ENCODE results near the gene NRGN.
"Not testable (repeated sequence)": the region's sequence is repeated elsewhere in the genome, so short reads cannot be mapped to it uniquely, and the experiment has no call there.

The NRGN gene

GRCh38 chr11:124758355-124759265, 18.9 kb downstream of the NRGN start:
- peak; percentile 76 for DNase-seq
- no peaks in the 10 kb centered on the region for H3K36me3 Mint-ChIP-seq (ENCODE audit: low read depth)
- no peaks in the 10 kb centered on the region for H3K9me3 Mint-ChIP-seq
- H3K27ac Mint-ChIP-seq, result no peak overlapping the region
- peaks cover 63% of the 10 kb centered on the region for H3K27me3 Mint-ChIP-seq
- H3K4me3 Mint-ChIP-seq, result peak overlapping the region; percentile 67
- H3K4me1 Mint-ChIP-seq (ENCODE audit: low read depth), result peaks cover 33% of the 10 kb centered on the region

- H3K4me1 Mint-ChIP-seq (ENCODE audit: low read depth), result peaks cover 33% of the 10 kb centered on the region
- DNase-seq, result no peak
- no peak overlapping the region for H3K27ac Mint-ChIP-seq
- peaks cover 63% of the 10 kb centered on the region for H3K27me3 Mint-ChIP-seq
- H3K36me3 Mint-ChIP-seq (ENCODE audit: low read depth), result peaks cover 2% of the 10 kb centered on the region
- no peaks in the 10 kb centered on the region for H3K9me3 Mint-ChIP-seq
- peak overlapping the region; percentile 15 for H3K4me3 Mint-ChIP-seq
Observed at GRCh38 chr11:124759266-124760204, 19.8 kb downstream of the NRGN start.

- peaks cover 7% of the 10 kb centered on the region for H3K36me3 Mint-ChIP-seq (ENCODE audit: low read depth)
- H3K4me3 Mint-ChIP-seq, result peak overlapping the region; percentile 15
- H3K27me3 Mint-ChIP-seq, result peaks cover 63% of the 10 kb centered on the region
- no peak overlapping the region for H3K27ac Mint-ChIP-seq
- no peaks in the 10 kb centered on the region for H3K9me3 Mint-ChIP-seq
- DNase-seq, result no peak
- peaks cover 33% of the 10 kb centered on the region for H3K4me1 Mint-ChIP-seq (ENCODE audit: low read depth)
Observed at GRCh38 chr11:124760205-124760652, 20.5 kb downstream of the NRGN start.

GRCh38 chr11:124760806-124761205, 21.1 kb downstream of the NRGN start:
- peaks cover 13% of the 10 kb centered on the region for H3K36me3 Mint-ChIP-seq (ENCODE audit: low read depth)
- H3K27me3 Mint-ChIP-seq, result peaks cover 62% of the 10 kb centered on the region
- H3K27ac Mint-ChIP-seq, result no peak overlapping the region
- DNase-seq, result no peak
- peaks cover 33% of the 10 kb centered on the region for H3K4me1 Mint-ChIP-seq (ENCODE audit: low read depth)
- no peaks in the 10 kb centered on the region for H3K9me3 Mint-ChIP-seq
- no peak overlapping the region for H3K4me3 Mint-ChIP-seq

- DNase-seq, result no peak
Observed at GRCh38 chr11:124761301-124762104, 21.8 kb downstream of the NRGN start.

GRCh38 chr11:124762105-124762623, 22.4 kb downstream of the NRGN start, which contains the start of gene ESAM:
TSS of gene ESAM (minus strand) at chr11:124762290. CDS start at chr11:124762154, 136 bp downstream.
- peaks cover 21% of the 10 kb centered on the region for H3K36me3 Mint-ChIP-seq (ENCODE audit: low read depth)
- peak within 1 kb of the TSS; percentile 88 for H3K4me3 Mint-ChIP-seq
- peak; percentile 82 for DNase-seq
- peaks cover 33% of the 10 kb centered on the region for H3K4me1 Mint-ChIP-seq (ENCODE audit: low read depth)
- peaks cover 48% of the 10 kb centered on the region for H3K27me3 Mint-ChIP-seq
- H3K9me3 Mint-ChIP-seq, result no peaks in the 10 kb centered on the region
- no peak within 1 kb of the TSS for H3K27ac Mint-ChIP-seq

More at GRCh38 chr11:124761301-124762104, 21.8 kb downstream of the NRGN start:
- peak overlapping the region; percentile 64 for H3K4me3 Mint-ChIP-seq
- peaks cover 33% of the 10 kb centered on the region for H3K4me1 Mint-ChIP-seq (ENCODE audit: low read depth)
- H3K36me3 Mint-ChIP-seq (ENCODE audit: low read depth), result peaks cover 16% of the 10 kb centered on the region
- peaks cover 55% of the 10 kb centered on the region for H3K27me3 Mint-ChIP-seq
- H3K9me3 Mint-ChIP-seq, result no peaks in the 10 kb centered on the region
- H3K27ac Mint-ChIP-seq, result no peak overlapping the region

GRCh38 chr11:124762624-124763155, 22.9 kb downstream of the NRGN start:
- H3K27me3 Mint-ChIP-seq, result peaks cover 43% of the 10 kb centered on the region
- peaks cover 22% of the 10 kb centered on the region for H3K36me3 Mint-ChIP-seq (ENCODE audit: low read depth)
- peaks cover 33% of the 10 kb centered on the region for H3K4me1 Mint-ChIP-seq (ENCODE audit: low read depth)
- H3K9me3 Mint-ChIP-seq, result no peaks in the 10 kb centered on the region
- H3K4me3 Mint-ChIP-seq, result peak overlapping the region; percentile 88
- DNase-seq, result no peak
- no peak overlapping the region for H3K27ac Mint-ChIP-seq

GRCh38 chr11:124763156-124763947, 23.6 kb downstream of the NRGN start:
- DNase-seq, result peak; percentile 89
- H3K27me3 Mint-ChIP-seq, result peaks cover 36% of the 10 kb centered on the region
- H3K36me3 Mint-ChIP-seq (ENCODE audit: low read depth), result peaks cover 27% of the 10 kb centered on the region
- H3K4me3 Mint-ChIP-seq, result peak overlapping the region; percentile 88
- H3K9me3 Mint-ChIP-seq, result no peaks in the 10 kb centered on the region
- no peak overlapping the region for H3K27ac Mint-ChIP-seq
- peaks cover 28% of the 10 kb centered on the region for H3K4me1 Mint-ChIP-seq (ENCODE audit: low read depth)

GRCh38 chr11:124766156-124766555, 26.4 kb downstream of the NRGN start:
- no peak overlapping the region for H3K4me3 Mint-ChIP-seq
- no peaks in the 10 kb centered on the region for H3K9me3 Mint-ChIP-seq
- peaks cover 12% of the 10 kb centered on the region for H3K4me1 Mint-ChIP-seq (ENCODE audit: low read depth)
- no peak overlapping the region for H3K27ac Mint-ChIP-seq
- H3K27me3 Mint-ChIP-seq, result peaks cover 9% of the 10 kb centered on the region
- no peak for DNase-seq
- H3K36me3 Mint-ChIP-seq (ENCODE audit: low read depth), result peaks cover 53% of the 10 kb centered on the region

- no peak overlapping the region for H3K4me3 Mint-ChIP-seq
- H3K27ac Mint-ChIP-seq, result no peak overlapping the region
- peaks cover 2% of the 10 kb centered on the region for H3K4me1 Mint-ChIP-seq (ENCODE audit: low read depth)
- no peaks in the 10 kb centered on the region for H3K27me3 Mint-ChIP-seq
- DNase-seq, result no peak
- peaks cover 75% of the 10 kb centered on the region for H3K36me3 Mint-ChIP-seq (ENCODE audit: low read depth)
- H3K9me3 Mint-ChIP-seq, result no peaks in the 10 kb centered on the region
Observed at GRCh38 chr11:124768914-124769313, 29.2 kb downstream of the NRGN start.

GRCh38 chr11:124769806-124770774, 30.3 kb downstream of the NRGN start:
- Mint-ChIP-seq H3K27ac (peak overlapping the region; percentile 18), H3K4me1 (ENCODE audit: low read depth) (peaks cover 2% of the 10 kb centered on the region), H3K36me3 (ENCODE audit: low read depth) (peaks cover 73% of the 10 kb centered on the region), H3K4me3 (no peak overlapping the region), H3K9me3 (no peaks in the 10 kb centered on the region), H3K27me3 (no peaks in the 10 kb centered on the region)
- DNase-seq, result no peak

DNA sequence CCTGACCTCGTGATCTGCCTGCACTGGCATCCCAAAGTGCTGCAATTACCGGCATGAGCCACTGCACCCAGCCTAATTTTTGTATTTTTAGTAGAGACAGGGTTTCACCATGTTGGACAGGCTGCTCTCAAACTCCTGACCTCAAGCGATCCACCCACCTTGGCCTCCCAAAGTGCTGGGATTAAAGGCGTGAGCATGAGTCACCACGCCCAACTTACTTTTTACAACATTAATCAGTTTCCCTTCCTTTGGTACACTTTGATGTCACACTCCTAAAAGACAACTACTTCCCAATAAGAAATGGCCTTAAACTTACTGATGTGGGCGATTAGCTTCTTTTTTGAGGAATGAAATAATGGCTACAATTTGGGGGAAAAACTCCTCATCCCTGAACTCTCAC, 31.2 kb downstream of the NRGN start:
- peaks cover 66% of the 10 kb centered on the region for H3K36me3 Mint-ChIP-seq (ENCODE audit: low read depth)
- H3K4me3 Mint-ChIP-seq; H3K27ac Mint-ChIP-seq; H3K9me3 Mint-ChIP-seq; H3K4me1 Mint-ChIP-seq (ENCODE audit: low read depth); DNase-seq; H3K27me3 Mint-ChIP-seq: not testable (repeated sequence)

Measured in activated T-cell treated with anti-CD3 and anti-CD28 coated beads, Interleukin-2, amount 50 U/mL, for 24 hours (primary cell).